Left ventricle myocardium inferior (tissue), 1 donor: ENCODE results near the gene MTMR8. TPM values are rescaled to one million over a fixed set of nuclear protein-coding genes. Genes with fewer than 3 reads are reported as not detected.

ENCODE experiments used
- DNase-seq: peaks from one replicate; pipeline ENCODE4 v3.0.0-alpha.2; 2020
- H3K27ac ChIP-seq: fragments of 200-600 bp; replicated peaks from 2 replicates; pipeline ENCODE4 v1.8.0; 2021
- H3K27me3 ChIP-seq: fragments of 200-600 bp; 2 replicates; pipeline ENCODE4 v1.8.0; 2021; ENCODE audit warnings: low read depth
- H3K36me3 ChIP-seq: fragments of 200-600 bp; 2 replicates; pipeline ENCODE4 v1.8.0; 2021
- H3K4me1 ChIP-seq: fragments of 200-600 bp; 2 replicates; pipeline ENCODE4 v1.8.0; 2021
- H3K4me3 ChIP-seq: fragments of 200-600 bp; 2 replicates; pipeline ENCODE4 v1.8.0; 2021; ENCODE audit warnings: mild to moderate bottlenecking, moderate library complexity
- H3K9me3 ChIP-seq: fragments of 200-600 bp; replicated peaks from 2 replicates; pipeline ENCODE4 v1.8.0; 2021
- CTCF ChIP-seq: fragments of 200-600 bp; IDR thresholded peaks from 2 replicates; pipeline ENCODE4 v1.8.0; 2021; ENCODE audit warnings: antibody characterized with exemption, mild to moderate bottlenecking, borderline replicate concordance
- intact Hi-C: fragments of 100-400 bp; cut with micrococcal nuclease; formaldehyde crosslinking; loops from one replicate; pipeline ENCODE4 v1.11.0; 2022
- total RNA-seq: library from RNA; stranded (reverse); fragmentation: NEBNext Ultra II Directional; extraction: Animal tissue kit (Norgen Biotek cat#: 25700); gene quantifications from one replicate; pipeline ENCODE4 v1.2.1, GENCODE V29; 2021
- donor health status: DM: no; HTN: yes; CAD: no; lungs with severe emphysema.

Gene MTMR8
- total RNA-seq, 1 donor from 2014 or later: 0.44 TPM

- H3K27me3 ChIP-seq: no peaks in the 10 kb centered on the region
- no peaks in the 10 kb centered on the region for H3K36me3 ChIP-seq
- no peak for DNase-seq
- H3K27ac ChIP-seq: no peak overlapping the region
- H3K4me1 ChIP-seq: no peaks in the 10 kb centered on the region
- intact Hi-C loops: no loop called here
- no peak for TF ChIP-seq CTCF
- no peak overlapping the region for H3K4me3 ChIP-seq
- no peaks in the 10 kb centered on the region for H3K9me3 ChIP-seq
Measured at GRCh38 chrX:64313624-64314023, 81.6 kb downstream of the MTMR8 start.

- peaks cover 9% of the 10 kb centered on the region for H3K9me3 ChIP-seq
- TF ChIP-seq CTCF: no peak
Measured at GRCh38 chrX:64306712-64307111, 88.5 kb downstream of the MTMR8 start.

GRCh38 chrX:64291123-64291522 lies 104.1 kb downstream of the MTMR8 start:
- no peak for DNase-seq
- Histone ChIP-seq H3K9me3 (no peaks in the 10 kb centered on the region), H3K4me1 (no peaks in the 10 kb centered on the region), H3K27ac (no peak overlapping the region), H3K36me3 (no peaks in the 10 kb centered on the region), H3K27me3 (no peaks in the 10 kb centered on the region), H3K4me3 (no peak overlapping the region)
- no peak for TF ChIP-seq CTCF
- intact Hi-C loops: no loop called here

More at GRCh38 chrX:64306712-64307111, 88.5 kb downstream of the MTMR8 start:
- Histone ChIP-seq H3K27ac (no peak overlapping the region), H3K27me3 (no peaks in the 10 kb centered on the region), H3K4me1 (no peaks in the 10 kb centered on the region), H3K36me3 (no peaks in the 10 kb centered on the region), H3K4me3 (no peak overlapping the region)
- intact Hi-C loops: no loop called here
- DNase-seq: no peak

DNA sequence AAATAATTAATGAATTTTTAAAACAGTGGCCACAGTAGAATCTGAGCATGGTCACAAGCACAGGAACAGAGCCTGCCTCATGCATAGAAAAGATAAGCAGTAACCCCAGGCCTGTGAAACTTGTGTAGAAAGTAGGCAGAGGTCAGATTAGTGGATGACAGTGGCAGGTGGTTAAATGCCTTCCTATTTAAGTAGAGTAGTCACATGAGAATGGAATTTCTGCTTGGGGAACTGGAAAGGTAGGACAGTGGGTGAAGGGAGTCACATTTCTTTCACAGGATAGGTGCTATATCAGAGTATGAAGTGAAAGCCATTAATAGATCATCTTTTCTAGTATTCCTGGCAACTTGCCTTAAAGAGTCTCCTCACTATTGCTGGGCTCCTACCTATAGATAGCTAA lies 130.0 kb downstream of the MTMR8 start:
- H3K9me3 ChIP-seq: no peaks in the 10 kb centered on the region
- intact Hi-C loops: no loop called here
- no peaks in the 10 kb centered on the region for H3K4me1 ChIP-seq
- no peak overlapping the region for H3K4me3 ChIP-seq
- TF ChIP-seq CTCF: no peak
- no peaks in the 10 kb centered on the region for H3K27me3 ChIP-seq
- no peak for DNase-seq
- H3K36me3 ChIP-seq: no peaks in the 10 kb centered on the region
- H3K27ac ChIP-seq: no peak overlapping the region

GRCh38 chrX:64230123-64230970 lies 164.9 kb downstream of the MTMR8 start, which contains the start of gene ASB12:
ASB12 (minus strand) TSS chrX:64230607; CDS start chrX:64225650, 4,957 bp downstream.
- DNase-seq: no peak
- intact Hi-C loops: no loop called here
- peak within 1 kb of the TSS; percentile 58 for H3K4me3 ChIP-seq
- no peaks in the 10 kb centered on the region for H3K9me3 ChIP-seq
- TF ChIP-seq CTCF: no peak
- no peaks in the 10 kb centered on the region for H3K4me1 ChIP-seq
- no peaks in the 10 kb centered on the region for H3K27me3 ChIP-seq
- H3K27ac ChIP-seq: no peak within 1 kb of the TSS
- H3K36me3 ChIP-seq: no peaks in the 10 kb centered on the region
